Neural cell (in vitro differentiated cells): Measurements from ENCODE around the gene H1-8. TPM values are rescaled to one million over a fixed set of nuclear protein-coding genes. Genes with fewer than 3 reads are reported as not detected.

Experiments used
- H2AFZ ChIP-seq: fragments of 200-600, 300-800 bp; sonication (generic), shearing (Covaris generic); 2 replicates; pipeline ENCODE4 v1.6.0; 2014; ENCODE audit warnings: low read depth, mild to moderate bottlenecking, antibody characterized with exemption, low read length, moderate library complexity
- H3F3A ChIP-seq: fragments of 200-600 bp; shearing (Covaris generic); 2 replicates; pipeline ENCODE4 v1.6.1; 2016; ENCODE audit warnings: mild to moderate bottlenecking, moderate library complexity, mixed read lengths, antibody characterized with exemption, low read length; ENCODE audit not compliant: insufficient read depth, poor library complexity, severe bottlenecking
- H3K27ac ChIP-seq: fragments of 200-600, 300-800 bp; sonication (generic), shearing (Covaris generic); 2 replicates; pipeline ENCODE4 v1.5.1; 2014; ENCODE audit warnings: mild to moderate bottlenecking, low read length, moderate library complexity
- H3K27me3 ChIP-seq: fragments of 300-800, 200-600 bp; sonication (generic), shearing (Covaris generic); 2 replicates; pipeline ENCODE4 v1.6.0; 2014; ENCODE audit warnings: mild to moderate bottlenecking, low read depth, low read length, moderate library complexity; ENCODE audit not compliant: insufficient read depth
- H3K36me3 ChIP-seq: fragments of 300-800, 200-600 bp; sonication (generic), shearing (Covaris generic); 2 replicates; pipeline ENCODE4 v1.5.1; 2014; ENCODE audit warnings: mild to moderate bottlenecking, antibody characterized with exemption, low read length, moderate library complexity; ENCODE audit not compliant: insufficient read depth
- H3K4me2 ChIP-seq: fragments of 300-800, 200-600 bp; sonication (generic), shearing (Covaris generic); 2 replicates; pipeline ENCODE4 v1.6.0; 2014; ENCODE audit warnings: mild to moderate bottlenecking, low read length
- H3K4me3 ChIP-seq: fragments of 300-800, 200-600 bp; sonication (generic), shearing (Covaris generic); 2 replicates; pipeline ENCODE4 v1.5.1; 2014; ENCODE audit warnings: mild to moderate bottlenecking, low read length, moderate library complexity
- H3K79me2 ChIP-seq: fragments of 200-600 bp; shearing (Covaris generic); replicated peaks from 2 replicates; pipeline ENCODE4 v1.6.0; 2014; ENCODE audit warnings: mild to moderate bottlenecking, low read length, moderate library complexity; ENCODE audit not compliant: insufficient read depth
- H3K9ac ChIP-seq: fragments of 300-800, 200-600 bp; sonication (generic), shearing (Covaris generic); 2 replicates; pipeline ENCODE4 v1.6.1; 2016; ENCODE audit warnings: mild to moderate bottlenecking, low read length, mixed read lengths
- H3K9me2 ChIP-seq: fragments of 200-600 bp; shearing (Covaris generic); 2 replicates; pipeline ENCODE4 v1.6.1; 2016; ENCODE audit warnings: mild to moderate bottlenecking, low read length, mixed read lengths; ENCODE audit not compliant: insufficient read depth
- H3K9me3 ChIP-seq: fragments of 200-600, 300-800 bp; sonication (generic), shearing (Covaris generic); 2 replicates; pipeline ENCODE4 v1.6.1; 2016; ENCODE audit warnings: mild to moderate bottlenecking, mixed run types, low read length, moderate library complexity, mixed read lengths
- H4K20me1 ChIP-seq: fragments of 200-600 bp; shearing (Covaris generic); 2 replicates; pipeline ENCODE4 v1.6.1; 2016; ENCODE audit warnings: mild to moderate bottlenecking, mixed run types; ENCODE audit not compliant: insufficient read depth
- CTCF ChIP-seq: fragments of 450-650 bp; IDR thresholded peaks from 2 replicates; pipeline ENCODE4 v1.5.1; 2014; ENCODE audit warnings: antibody characterized with exemption, mild to moderate bottlenecking, moderate library complexity; ENCODE audit not compliant: poor library complexity, severe bottlenecking
- EP300 ChIP-seq: fragments of 450-650 bp; conservative IDR thresholded peaks from 2 replicates; pipeline ENCODE4 v1.6.1; 2014; ENCODE audit warnings: antibody characterized with exemption, mild to moderate bottlenecking, moderate library complexity; ENCODE audit not compliant: poor library complexity, severe bottlenecking
- EZH2 ChIP-seq: fragments of 200-600, 300-800 bp; shearing (Covaris generic), sonication (generic); IDR thresholded peaks from 2 replicates; pipeline ENCODE4 v1.6.1; 2014; ENCODE audit warnings: antibody characterized with exemption, low read length, borderline replicate concordance, mild to moderate bottlenecking; ENCODE audit not compliant: insufficient read depth, poor library complexity, severe bottlenecking
- MXI1 ChIP-seq: fragments of 450-650 bp; conservative IDR thresholded peaks from 2 replicates; pipeline ENCODE4 v1.6.1; 2014; ENCODE audit warnings: antibody characterized with exemption, mild to moderate bottlenecking; ENCODE audit not compliant: poor library complexity, severe bottlenecking
- POLR2AphosphoS5 ChIP-seq: IDR thresholded peaks from 2 replicates; pipeline ENCODE4 v1.6.1; 2012
- RAD21 ChIP-seq: fragments of 450-650 bp; conservative IDR thresholded peaks from 2 replicates; pipeline ENCODE4 v1.6.1; 2014; ENCODE audit warnings: antibody characterized with exemption, mild to moderate bottlenecking, moderate library complexity
- REST ChIP-seq: IDR thresholded peaks from 2 replicates; pipeline ENCODE4 v1.6.1; 2012; ENCODE audit warnings: borderline replicate concordance
- SMC3 ChIP-seq: fragments of 450-650 bp; conservative IDR thresholded peaks from 2 replicates; pipeline ENCODE4 v1.6.1; 2014; ENCODE audit warnings: antibody characterized with exemption, mild to moderate bottlenecking, moderate library complexity; ENCODE audit not compliant: poor library complexity
- TAF1 ChIP-seq: IDR thresholded peaks from 2 replicates; pipeline ENCODE4 v1.6.1; 2012; ENCODE audit warnings: low read depth
- polyA plus RNA-seq: library from polyadenylated mRNA; depleted of rRNA; stranded (reverse); fragments of >200 nt; gene quantifications from 2 replicates; pipeline ENCODE4 v1.2.3, GENCODE V29; 2014

Gene H1-8
- polyA plus RNA-seq, 1 donor from 2014 or later = not detected

- H3K9me2 ChIP-seq = no peaks in the 10 kb centered on the region
- no peak overlapping the region for H3K4me2 ChIP-seq
- H3K27ac ChIP-seq = no peak overlapping the region
- H3K79me2 ChIP-seq = no peaks in the 10 kb centered on the region
- no peaks in the 10 kb centered on the region for H3F3A ChIP-seq
- no peak overlapping the region for H3K9ac ChIP-seq
- H2AFZ ChIP-seq = no peak overlapping the region
- H3K36me3 ChIP-seq = no peaks in the 10 kb centered on the region
- TF ChIP-seq TAF1 (no peak), POLR2AphosphoS5 (no peak), REST (no peak), RAD21 (no peak), EZH2 (no peak), CTCF (no peak), EP300 (no peak), SMC3 (no peak), MXI1 (no peak)
- no peaks in the 10 kb centered on the region for H3K9me3 ChIP-seq
- H3K4me3 ChIP-seq = no peak overlapping the region
- H3K27me3 ChIP-seq = no peaks in the 10 kb centered on the region
- no peaks in the 10 kb centered on the region for H4K20me1 ChIP-seq
Observed at GRCh38 chr3:129558081-129558771, 15.3 kb downstream of the H1-8 start.

- H3K27ac ChIP-seq = no peak overlapping the region
Observed at GRCh38 chr3:129558772-129559564, 16.0 kb downstream of the H1-8 start.

More at GRCh38 chr3:129558772-129559564, 16.0 kb downstream of the H1-8 start:
- Histone ChIP-seq H3K9ac (no peak overlapping the region), H3K79me2 (no peaks in the 10 kb centered on the region), H2AFZ (no peak overlapping the region), H3K27me3 (no peaks in the 10 kb centered on the region), H4K20me1 (no peaks in the 10 kb centered on the region), H3K4me2 (no peak overlapping the region), H3K4me3 (no peak overlapping the region), H3K36me3 (no peaks in the 10 kb centered on the region), H3K9me3 (no peaks in the 10 kb centered on the region), H3F3A (no peaks in the 10 kb centered on the region), H3K9me2 (no peaks in the 10 kb centered on the region)
- TF ChIP-seq CTCF = no peak
- no peak for TF ChIP-seq RAD21
- no peak for TF ChIP-seq EP300
- TF ChIP-seq TAF1 = no peak
- TF ChIP-seq REST = no peak
